Umbilical cord (tissue), 2 donors: ENCODE data around the gene IL12RB2. TPM values are rescaled to one million over a fixed set of nuclear protein-coding genes. Genes with fewer than 3 reads are reported as not detected.

ENCODE experiments used
- DNase-seq: peaks from one replicate; pipeline ENCODE4 v3.0.0-alpha.2; 2015; ENCODE audit warnings: low spot score
- total RNA-seq: library from RNA; depleted of rRNA; stranded (reverse); fragments of >200 nt; gene quantifications from one replicate; pipeline ENCODE4 v1.2.3, GENCODE V29; 2014; ENCODE audit warnings: low replicate concordance; ENCODE audit not compliant: insufficient read depth

The IL12RB2 gene
- total RNA-seq, 1 donor from 2014 or later, result 9.4 TPM

DNA sequence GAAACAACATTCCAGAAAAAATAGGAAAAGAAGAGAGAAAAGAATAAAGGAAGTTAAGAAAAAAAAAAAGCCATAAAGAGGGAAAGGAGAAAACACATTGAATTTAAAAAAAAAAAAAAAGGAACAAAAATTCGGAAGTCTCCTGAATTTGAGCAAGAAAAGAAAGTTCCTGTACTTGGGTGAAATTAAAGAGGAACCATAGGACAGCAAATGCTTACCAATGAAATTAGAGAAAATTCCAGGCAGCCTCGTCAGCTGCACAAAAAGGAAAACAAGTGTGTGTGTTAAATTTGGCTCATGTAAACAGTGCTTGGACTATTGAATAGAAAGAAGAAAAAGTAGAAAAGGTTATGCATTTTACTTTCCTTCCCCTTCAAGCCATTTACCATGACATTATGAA lies 4.9 kb downstream of the IL12RB2 start:
- DNase-seq, result no peak

DNA sequence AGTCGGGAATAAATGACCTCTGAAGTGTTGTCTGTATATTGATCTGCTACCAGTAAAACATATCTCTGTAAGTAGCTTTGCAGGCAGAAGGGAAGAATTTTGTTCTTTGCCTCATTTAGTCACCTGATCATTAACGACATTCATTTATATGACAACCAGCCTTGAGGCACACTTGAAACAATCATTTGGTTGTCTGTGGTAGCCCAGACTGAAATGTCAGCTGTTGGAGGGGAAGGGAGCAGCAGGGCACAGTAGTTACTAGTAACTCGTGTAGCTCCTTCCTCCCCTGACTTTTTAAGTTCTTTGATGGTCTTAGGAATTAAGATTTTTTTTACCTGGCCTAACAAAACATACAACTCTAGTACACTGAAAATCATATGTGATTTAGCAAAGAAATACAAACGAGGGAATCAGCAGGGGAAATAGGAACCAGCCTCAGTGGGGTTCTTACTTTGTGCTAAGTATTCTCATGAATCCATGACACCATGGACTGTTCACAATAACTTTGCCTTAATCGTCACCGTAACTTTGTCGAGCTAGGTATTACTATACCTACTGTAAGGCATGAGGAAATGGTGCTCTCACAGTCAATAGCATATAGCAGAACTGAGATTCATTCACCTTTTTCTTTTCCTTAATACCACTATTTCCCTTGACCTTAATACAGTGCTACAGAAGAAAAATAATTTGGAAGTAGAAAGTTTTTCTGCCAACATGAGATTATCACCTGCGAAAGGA lies 6.4 kb downstream of the IL12RB2 start:
- DNase-seq, result no peak

DNA sequence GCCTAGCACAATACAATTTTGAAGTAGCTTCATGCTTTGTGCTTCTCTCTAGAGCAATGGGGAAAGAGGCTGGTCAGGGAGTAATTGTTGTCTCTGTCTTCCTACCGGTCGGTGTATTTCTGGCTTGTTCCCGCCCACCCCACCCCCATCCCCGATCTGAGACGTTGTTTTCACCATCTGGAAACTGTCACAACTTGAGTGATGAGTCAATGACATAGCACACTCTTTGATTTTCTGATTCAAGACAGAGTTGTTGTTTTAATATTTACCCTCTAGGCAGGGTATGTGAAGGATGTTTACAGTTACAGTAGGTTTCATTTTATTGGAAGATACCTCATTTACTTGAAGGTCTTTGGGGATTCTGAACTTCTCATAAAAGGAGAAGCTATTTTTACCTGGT lies 7.0 kb downstream of the IL12RB2 start:
- DNase-seq, result no peak

DNA sequence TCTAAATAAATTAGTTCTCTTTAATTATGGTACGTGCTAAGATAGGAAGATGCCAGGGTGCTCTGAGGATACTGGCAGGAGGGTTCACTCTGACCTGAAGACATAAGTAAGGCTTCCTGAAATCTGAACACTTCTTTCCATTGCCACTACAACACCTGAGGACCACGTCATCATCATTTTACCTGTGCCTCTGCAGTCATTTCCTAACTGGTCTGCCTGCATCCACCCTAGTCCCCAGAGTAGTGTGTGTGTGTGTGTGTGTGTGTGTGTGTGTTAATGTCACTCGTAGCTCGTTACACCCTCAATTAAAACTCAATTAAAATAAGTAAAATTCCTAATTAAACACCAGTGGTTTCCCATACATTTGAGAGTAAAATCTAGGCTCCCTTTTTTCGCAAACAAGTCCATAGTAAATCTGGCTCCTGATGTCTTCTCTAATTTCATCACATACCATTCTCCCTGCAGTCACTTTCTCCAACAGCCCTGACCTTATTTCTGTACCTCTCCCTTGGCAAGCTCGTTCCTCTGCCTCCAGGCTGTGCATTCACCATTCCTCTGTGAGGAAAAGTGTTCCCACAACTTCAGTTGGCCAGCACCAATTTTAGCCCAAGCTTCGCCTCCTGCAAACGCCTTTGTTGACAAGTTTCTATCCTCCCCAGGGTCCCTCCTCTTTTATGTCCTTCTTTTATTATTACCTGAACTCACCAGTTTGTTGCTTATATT lies 8.7 kb downstream of the IL12RB2 start:
- no peak for DNase-seq

DNA sequence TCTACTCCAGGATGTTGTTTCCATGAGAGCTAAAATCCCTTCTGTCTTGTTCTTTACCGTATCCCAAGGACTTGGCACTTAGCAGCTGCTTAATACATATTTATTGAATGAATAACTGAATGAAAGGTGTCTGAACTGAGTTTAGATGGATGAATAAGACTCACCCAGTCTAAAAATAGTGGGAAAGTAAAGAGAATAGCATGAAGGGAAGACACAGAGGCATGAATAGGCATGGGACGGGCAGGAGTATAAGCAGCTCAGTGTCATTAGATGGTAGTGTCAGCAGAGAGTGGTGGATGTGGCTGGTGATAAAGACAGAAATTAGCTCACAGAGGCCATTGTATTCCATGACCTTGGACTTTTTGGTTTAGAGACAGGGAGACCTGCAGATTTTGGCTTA lies 9.2 kb downstream of the IL12RB2 start:
- no peak for DNase-seq

DNA sequence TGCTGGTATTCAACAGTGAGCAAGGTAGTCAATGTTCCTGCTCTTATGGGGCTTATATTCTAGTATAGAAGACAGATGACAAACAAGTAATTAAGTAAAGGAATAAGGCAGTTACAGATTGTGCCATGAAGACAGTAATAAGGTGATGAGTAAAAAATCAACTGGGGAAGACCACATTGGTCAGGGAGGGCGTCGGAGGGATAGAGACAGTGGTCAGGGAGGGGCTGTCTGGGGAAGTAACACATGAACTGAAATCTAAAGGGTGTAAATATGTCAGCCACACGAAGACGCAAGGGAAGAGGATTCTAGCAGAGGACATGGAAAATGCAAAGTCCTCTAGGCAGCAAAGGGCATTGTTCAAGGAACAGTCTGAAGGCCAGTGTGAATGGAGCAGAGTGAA lies 10.1 kb downstream of the IL12RB2 start:
- DNase-seq, result no peak

DNA sequence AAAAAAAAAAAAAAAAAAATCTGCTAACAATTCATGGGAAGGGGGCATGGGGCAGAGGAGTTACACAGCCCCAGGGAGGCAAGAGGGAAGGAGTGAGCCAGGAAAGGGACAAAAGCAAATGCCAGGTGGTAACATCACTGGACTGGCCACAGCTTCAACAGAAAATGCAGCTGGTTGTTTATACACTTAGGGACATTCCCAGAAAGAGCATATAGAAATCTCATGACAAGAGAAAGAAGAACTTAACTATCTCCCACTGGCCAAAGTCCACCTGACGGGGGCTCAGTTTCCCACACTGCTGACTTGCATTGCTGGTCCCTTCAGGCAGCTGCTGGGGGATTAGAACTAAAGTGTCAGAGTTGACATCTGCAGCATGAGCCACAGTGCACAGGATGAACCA lies 14.8 kb downstream of the IL12RB2 start:
- no peak for DNase-seq

DNA sequence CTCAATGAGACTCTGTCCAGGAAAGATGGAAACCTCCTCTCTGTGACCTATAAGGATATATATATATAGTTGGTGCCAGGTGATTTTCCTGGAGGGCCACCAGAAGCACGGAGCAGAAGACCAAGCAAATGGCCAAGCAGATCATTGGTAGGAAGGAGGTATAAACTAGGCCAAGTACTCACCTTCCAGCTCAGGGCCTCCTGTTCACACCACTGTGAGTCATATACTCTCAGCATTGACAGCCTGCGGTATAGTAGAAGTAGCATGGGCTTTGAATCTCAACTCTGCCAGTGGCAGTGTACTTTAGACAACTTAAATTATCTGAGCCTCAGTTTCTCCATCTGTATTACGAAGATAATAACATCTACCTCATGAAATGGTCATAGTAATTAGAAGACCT lies 15.4 kb downstream of the IL12RB2 start:
- no peak for DNase-seq

DNA sequence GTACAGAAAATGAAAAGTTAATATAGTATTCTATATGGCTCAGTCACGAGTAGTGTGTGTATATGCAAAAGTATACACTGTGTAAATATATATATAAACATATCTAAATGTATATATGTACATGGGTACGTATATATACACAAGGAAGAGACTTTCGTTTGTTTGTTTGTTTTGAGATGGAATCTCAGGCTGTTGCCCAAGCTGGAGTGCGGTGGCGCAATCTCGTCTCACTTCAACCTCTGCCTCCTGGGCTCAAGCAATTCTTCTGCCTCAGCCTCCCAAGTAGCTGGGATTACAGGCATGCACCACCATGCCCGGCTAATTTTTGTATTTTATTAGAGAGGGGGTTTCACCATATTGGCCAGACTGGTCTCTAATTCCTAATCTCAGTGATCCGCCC lies 16.4 kb downstream of the IL12RB2 start:
- no peak for DNase-seq

DNA sequence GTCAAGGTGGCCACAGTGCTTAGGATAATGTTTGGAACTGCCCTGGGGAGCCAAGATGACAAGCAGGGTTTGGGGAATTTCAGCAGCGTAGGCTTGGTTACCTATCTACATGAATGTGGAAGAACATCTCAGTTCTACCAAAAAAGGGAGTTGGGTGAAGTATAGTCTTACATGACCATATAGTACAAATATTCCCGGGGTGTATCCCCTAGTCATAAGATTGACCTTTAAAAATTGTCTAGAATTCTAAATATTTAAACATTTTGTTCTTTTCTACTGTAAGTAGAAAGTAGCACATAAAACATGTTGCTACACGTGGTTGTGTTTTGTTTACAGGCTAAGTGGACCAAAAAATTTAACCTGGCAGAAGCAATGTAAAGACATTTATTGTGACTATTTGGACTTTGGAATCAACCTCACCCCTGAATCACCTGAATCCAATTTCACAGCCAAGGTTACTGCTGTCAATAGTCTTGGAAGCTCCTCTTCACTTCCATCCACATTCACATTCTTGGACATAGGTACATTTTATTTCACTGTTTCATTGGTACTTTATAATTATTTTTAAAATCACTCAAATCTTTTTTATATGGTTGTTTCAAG lies 20.3 kb downstream of the IL12RB2 start:
- no peak for DNase-seq

DNA sequence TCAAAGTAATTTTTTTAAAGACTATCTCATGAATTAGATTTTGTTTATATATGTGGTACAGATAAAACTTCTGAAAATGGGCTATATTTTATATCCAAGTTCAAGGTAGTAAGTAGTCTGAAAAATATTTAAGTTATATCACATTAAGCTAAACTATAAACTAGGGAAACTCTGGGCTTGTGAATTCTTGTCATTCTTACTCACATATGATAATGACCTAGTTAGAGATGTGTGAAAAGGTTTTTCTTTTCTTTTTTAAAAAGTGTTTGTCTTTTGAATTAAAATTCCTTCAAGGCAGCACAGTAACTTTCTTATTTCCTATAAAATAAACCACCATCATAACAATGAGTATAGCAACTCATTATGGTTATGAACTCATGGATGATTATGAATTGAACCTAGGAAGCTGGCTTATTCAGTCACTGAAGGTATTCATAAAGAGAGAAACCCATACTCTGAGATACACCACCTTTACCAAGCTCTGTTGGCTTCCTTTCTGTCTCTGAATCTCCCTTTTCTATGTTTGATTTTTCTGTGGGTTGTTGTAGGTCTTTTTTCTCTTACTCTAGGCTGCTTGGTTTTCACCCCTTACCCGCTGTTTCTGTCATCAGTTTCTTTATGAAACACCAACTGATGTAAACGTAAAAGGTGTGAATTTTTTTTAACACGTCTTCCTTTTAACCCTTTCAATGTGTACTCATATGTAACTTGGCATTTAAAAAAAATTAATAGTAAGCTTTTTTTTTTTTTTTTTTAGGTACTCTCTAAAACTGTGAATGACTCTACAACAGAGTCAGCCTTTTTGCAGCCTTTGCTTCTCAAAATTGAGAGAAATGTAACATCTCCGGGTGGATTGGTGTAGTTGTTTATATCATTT lies 25.2 kb downstream of the IL12RB2 start:
- no peak for DNase-seq

DNA sequence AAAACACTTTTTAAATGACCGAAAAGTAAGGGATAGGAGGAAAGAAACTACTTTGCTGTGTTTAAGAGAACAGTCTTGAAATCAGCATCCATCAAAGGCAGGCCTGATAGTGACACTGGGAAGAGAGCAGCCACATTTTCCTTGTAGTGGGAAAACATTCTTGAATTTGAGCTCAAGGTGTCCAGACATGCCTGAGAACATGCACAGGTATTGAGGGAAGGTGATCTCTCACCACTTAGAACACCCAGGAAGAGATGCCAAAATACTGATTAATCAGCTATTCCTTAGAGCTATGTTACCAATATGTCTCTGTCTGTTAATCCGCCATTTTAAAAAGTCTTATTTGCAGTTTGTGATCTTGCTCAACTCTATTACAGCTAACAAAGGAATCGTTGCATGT lies 25.9 kb downstream of the IL12RB2 start:
- DNase-seq, result no peak

DNA sequence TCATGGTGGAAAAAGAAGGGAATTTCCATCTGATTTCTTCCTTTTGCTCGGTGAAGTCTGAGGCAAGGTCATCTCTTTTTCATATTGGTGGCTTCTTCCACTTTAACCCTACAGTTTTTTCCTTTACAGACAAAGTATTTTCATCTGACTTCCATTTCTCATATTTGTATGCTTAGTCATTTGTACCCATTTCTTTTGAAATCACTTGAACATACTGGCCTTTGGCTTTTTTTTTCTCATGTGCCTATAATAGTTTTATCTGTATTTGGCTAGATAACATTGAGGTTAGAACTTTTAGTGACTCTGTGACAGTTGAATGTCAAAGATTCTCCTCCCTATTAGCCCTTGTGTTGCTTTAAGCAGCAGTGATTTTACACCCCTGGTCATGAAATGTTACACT lies 27.7 kb downstream of the IL12RB2 start:
- no peak for DNase-seq

DNA sequence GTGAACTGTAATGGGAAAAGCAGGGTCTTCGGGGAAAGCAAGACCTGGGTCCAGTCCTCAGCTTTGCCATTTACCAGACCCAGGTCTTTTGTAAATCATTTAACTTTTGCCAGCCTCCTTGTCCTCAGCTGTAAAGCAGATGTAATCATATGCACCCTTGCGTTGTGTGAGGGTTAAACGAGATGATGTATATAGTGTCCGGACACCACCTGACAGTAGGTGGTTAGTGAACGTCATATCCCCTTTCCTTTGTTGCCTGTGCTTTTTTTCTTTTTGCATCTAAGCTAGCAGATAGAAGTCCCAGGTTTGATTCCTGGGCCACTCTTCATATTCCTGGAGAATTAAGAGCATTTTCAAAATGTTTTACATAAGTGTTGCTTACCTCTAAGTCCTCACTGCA lies 28.5 kb downstream of the IL12RB2 start:
- DNase-seq, result no peak

DNA sequence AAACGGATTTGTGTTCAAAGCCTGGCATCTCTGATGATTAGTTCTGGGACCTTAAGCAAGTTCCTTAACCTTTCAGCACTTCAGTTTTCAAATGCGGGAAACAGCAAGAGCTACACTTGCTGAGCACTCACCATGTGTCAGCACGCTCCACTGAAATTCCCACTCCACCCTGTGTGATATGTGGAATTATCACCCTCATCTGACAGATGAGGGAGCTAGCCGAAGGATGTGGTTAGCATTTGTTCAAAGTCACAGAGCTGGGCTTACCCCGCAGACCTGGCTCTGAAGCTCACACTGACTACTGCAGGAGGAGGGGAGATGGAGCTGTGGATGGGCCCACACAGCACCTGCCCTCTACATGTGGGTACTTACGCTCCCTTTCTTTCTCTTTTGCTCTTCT lies 29.1 kb downstream of the IL12RB2 start:
- no peak for DNase-seq

DNA sequence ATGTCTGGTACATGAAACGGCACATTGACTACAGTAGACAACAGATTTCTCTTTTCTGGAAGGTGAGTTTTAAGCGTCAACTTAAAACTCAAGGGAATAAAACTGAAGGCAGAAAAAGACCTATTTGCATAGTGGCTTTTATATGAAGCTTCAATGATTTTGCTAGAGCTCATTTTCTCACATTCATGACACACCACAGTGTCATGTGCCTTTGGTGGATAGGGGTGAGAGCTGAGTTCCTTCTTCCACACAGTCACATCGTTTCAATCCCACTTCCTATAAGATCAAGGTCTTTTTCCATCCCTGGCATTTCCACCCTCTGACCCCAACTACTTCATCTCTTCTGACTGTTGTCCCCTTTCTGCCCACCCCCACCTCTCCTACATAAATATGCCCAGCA lies 31.0 kb downstream of the IL12RB2 start:
- no peak for DNase-seq

DNA sequence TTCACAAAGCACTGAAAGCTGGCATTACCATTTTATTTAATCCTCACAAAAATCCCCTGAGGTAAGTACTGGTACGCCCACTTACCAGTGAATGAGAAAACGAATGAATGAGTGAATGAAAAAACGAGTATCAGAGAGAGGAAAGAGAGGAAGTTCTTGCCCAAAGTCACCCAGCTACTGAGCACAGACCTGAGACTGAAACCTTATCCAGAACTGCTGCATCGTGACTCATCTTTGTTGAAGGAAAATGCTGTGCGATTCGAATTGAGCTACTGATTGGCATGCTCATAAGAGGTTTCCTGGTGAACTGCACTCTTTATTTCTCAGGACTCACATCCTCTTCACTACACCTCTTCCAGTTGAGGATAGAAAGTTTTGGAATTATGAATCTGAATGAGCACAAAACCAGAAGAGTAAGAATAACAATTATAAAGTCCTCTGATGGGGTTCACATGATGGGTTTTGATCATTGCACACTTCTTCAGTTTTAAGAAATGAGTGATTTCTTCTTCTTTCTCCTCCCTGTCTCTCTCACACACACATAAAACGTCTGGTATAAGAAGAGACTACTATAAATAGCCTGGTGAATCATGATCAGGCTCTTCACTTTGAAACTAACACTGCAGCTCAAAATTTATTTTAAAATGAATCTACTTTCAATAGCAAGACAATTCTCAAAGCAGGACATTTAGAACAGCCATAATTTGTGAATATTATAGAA lies 32.1 kb downstream of the IL12RB2 start:
- DNase-seq, result peak; percentile 69

DNA sequence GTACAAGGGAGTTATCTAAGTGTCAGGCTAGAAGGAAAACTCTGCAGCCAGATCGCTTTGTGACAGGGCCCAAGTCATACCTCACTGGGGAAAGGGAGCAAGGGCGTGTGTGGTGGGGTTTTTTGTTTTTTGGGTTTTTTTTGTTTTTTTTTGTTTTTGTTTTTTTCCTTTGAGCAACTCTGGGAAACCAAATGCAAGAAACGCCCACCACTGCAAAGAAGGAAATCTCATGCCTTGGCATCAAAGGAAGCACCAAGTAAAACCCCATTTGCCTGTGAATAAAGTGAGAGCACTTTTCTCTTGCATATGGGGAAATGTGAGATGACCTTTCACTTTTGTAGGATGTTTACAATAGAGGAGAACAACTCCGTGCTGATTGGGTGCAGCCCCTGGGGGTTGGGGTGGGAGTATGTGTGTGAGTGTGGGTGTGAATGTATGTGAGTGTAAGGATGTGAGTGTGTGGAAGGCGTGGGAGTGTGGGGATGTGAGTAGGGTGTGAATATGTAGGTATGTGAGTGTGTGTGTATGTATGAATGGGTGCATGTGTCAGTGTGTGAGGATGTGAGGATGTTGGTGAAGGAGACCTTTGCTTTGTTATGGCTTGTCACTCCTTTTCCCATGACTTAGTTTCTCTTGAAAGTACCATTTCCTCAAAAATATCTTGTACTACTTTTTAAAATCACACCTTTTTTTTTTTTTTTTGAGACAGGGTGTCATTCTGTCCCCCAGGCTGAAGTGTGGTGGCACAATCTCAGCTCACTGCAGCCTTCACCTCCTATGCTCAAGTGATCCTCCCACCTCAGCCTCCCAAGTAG lies 34.6 kb downstream of the IL12RB2 start:
- no peak for DNase-seq

DNA sequence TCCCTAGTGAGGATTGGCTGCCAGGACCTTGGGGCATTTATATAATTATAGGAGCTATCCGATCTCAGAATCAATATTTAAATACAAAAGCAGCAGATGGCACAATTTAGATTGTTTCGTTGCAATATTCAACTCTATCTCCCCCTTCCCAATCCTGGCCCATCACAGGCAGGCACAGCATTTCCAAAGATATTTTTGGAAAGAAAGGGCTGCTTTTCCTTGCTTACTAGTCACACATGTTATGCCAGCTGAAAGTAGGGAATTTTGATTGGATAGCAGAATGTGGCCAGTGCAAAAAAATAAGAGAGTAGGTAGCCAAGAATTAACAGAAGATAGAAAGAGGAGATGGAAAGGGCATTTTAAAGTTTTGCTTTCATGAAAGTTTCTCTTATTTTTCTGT lies 37.9 kb downstream of the IL12RB2 start:
- no peak for DNase-seq

DNA sequence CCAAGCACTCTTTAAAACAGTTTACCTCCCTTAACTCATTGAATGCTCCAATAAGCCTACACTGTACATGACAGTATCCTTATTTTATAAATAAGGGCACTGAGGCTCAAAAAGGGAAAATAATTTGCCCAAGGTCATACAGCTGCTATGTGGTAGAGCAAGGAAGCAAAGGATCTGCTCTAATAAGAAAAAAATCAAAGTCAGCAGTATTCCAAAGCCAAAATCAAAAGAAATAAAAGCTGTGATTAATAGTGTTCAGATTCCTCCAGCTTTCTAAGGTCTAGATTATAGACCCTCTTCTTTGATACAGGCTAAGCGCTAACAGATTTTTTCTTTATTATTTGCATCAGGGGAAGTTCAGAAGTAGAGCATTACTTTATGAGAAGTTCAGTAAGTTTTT lies 39.3 kb downstream of the IL12RB2 start:
- DNase-seq, result no peak
